Activated CD4-positive, alpha-beta T cell treated with anti-CD3 and anti-CD28 coated beads for 4 hours (primary cell): ENCODE results near the gene MACROH2A2.
"Not testable (repeated sequence)": the region's sequence is repeated elsewhere in the genome, so short reads cannot be mapped to it uniquely, and the experiment has no call there.

Source experiments
- DNase-seq, 2 donors: peaks; one replicate each; pipeline ENCODE4 v3.0.0-alpha.2; 2020

MACROH2A2 gene

DNA sequence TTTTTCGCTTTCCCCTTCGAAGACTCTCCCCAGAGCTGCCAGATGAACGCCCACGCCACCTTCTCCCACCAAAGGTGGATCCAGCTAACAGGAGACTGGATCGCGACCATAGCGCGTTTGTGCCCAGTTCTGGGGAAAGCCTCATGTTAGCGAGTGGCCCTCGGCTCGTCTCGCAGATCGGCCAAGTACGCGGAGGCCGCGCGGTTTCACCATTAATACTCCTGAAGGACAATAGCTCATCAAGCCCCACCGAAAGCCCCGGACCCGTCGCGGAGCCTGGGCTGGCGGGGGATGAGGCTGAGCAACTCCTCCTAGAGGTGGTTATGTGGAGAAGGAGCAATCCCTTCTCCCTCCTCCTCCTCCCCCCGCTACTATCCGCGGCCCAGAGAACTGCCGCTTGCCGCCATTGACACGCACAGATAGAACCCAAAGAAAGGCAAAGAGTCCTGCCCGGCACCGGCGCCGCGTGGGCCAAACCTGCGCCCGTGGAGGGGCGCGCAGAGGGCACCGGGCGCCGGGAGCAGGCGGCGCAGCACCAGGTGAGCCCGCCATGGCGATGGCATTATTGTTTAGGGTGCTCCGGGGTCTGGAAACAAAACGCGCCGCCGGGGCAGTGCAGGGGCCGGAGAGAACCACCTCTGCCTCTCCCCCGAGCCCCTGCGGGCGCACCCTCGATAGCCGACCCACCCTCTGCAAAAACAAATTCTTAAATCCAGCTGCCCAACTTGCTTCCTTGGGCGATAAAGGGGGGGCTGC, at the start of gene MACROH2A2:
Gene MACROH2A2 (plus strand): TSS at position 385 of the 756 bp plus-strand sequence. CDS start 22,813 bp downstream, outside the sequence.
- no peak for DNase-seq

DNA sequence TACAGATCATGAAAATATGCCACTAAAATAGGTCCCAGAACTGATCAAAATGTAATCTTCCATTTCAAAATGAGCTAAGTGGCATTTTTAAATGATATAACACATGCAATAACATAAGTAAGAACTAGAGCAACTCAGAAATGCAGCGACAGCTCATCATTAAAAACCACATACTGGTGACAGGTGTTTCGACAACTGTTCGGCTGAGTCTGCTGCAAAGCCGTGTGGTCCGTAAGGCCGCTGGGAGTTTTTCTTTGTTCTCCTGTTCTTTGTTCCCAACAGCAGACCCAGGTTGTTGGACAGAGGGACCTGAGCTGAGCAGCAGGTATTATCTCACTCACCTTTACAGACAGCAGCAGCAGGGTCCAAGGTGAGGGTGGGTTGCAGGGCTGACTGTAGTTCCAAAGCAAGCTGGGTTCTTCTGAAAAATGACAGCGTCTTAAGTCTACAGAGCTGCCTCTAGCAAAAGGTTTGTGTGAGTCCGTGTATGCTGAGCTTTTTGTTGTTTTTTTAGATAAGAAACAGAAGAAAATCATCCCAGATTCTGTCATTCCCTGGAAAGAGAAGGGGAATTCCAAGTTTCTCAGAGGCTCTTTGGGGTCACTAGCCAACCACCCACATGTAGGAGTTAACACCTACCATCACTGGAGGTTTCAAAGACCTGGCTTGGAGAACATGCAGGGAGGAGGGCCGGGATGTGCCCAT, 45.4 kb upstream of the MACROH2A2 start:
- no peak for DNase-seq

DNA sequence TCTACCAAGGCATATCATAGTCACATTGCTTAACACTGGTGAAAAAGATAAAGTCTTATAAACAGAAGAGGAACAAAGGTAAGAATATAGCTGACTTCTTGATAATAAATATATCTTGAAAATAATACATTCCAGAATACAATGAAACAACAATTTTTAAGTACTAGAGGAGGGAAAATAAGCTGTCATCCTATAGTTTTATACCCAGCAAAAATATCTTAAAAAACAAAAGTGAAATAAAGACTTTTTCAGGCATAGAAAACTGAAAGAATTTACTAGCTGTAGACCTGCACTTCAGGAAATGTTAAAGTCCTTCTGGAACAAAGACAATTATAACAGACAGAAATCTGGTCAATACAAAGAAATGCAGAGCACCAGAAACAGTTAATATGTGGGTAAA, 21.4 kb upstream of the MACROH2A2 start:
- DNase-seq: no peak

DNA sequence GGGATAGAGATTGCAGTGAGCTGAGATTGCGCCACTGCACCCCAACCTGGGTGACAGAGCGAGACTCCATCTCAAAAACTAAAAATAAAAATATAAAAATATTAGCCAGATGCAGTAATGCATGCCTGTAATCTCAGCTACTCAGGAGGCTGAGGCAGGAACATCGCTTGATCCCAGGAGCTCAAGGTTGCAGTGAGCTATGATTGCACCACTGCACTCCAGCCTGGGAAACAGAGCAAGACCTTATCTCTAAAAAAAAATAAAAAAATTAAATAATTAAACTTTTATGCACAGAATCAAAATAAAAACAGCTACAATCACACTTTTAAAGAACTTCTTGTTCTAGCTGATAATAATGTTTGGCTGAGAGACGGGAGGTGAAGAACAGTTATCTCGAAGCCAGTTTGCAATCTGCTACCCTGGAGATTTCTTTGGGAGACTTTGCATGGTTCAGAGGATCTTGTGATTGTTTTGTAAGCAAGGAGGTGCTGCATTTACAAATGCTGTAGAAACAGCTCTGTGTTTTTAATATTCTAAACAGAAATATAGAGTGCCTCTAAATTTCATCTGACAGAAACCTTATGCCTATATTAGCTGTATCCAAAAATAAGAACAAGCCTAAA, 19.9 kb upstream of the MACROH2A2 start:
- DNase-seq: no peak

DNA sequence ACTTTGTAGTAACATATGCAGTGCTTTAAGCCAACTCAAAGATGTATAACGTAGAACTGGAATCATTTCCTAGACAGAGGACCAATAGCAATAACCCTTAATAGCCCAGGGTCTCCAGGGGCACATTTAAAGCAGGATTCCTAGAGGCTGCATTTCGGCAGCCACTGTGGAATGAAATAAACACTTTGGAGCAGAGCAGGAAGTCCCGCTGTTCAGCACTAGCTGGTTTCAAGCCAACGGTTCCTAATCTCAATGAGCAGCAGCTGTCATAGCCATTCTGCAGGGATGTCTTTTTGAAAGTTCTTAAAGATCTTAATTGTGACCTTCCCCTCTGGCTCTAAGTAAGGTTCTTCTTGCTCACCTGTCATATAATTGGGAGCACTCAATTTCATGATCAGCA, 18.4 kb upstream of the MACROH2A2 start:
- no peak for DNase-seq

DNA sequence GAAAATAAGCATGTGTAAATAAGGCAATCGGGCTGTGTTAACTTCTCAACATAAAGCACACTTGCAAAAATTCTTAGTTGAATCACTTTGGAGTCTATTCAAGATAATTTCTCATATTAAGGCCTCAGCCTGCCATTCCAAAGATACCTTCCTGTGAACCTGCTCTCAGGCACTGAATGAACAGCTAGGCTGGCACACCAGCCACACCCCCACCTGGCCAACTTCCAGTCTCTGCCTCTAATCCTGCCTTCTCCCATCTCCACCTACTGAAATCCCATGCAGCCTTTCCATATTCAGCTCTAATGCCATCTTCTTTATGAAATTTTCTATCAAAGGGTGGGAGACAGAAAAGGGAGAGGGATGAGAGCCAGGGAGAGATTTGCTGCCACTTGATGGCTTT, 17.1 kb upstream of the MACROH2A2 start:
- DNase-seq: no peak

DNA sequence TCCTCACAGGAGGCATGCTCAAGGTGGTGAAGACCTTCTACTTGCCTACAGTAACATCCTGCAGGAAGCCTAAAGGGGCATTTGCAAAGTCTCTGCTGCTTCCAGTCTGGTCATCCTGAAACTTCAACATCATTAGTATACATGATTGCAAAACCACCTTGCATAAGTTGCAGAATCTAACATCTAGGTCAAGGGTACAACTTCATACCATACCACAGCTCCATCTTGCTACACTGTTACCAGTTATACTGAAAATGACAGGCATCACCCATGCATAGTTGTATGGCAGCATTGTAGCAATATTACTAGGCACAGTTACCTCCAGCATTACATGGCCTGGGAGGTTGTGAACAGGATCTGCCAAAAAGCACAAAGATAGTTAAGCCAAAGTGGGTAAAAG, 13.7 kb upstream of the MACROH2A2 start:
- no peak for DNase-seq

DNA sequence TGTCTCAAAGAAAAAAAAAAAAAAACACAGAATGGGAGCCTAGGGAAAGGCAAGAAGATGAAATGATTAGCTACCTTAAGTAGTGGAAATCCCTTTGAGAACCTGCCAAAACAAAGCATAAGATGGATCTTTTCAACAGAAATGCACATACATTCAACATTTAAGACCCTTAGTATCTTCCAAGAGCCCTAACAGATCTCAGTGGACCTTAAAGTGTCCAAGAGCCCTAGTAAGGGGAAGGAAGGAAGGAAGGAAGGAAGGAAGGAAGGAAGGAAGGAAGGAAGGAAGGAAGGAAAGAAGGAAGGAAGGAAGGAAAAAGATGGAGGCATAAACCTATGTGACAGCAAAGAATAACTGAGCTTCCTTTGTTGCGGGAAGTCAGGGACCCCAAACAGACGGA, 11.6 kb upstream of the MACROH2A2 start:
- DNase-seq: no peak

DNA sequence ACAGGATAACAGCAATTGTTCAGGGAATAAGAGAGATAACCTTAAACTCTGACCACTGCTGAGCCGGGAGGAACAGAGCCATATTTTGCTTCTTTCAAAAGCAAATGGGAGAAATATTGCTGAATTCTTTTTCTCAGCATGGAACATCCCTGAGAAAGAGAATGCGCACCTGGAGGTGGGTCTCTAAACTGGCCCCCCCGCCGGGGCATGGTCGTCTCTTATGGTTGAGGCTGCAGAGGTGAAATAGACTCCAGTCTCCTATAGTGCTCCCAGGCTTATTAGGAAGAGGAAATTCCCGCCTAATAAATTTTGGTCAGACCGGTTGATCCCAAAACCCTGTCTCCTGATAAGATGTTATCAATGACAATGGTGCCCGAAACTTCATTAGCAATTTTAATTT, 10.9 kb upstream of the MACROH2A2 start:
- DNase-seq: not testable (repeated sequence)

DNA sequence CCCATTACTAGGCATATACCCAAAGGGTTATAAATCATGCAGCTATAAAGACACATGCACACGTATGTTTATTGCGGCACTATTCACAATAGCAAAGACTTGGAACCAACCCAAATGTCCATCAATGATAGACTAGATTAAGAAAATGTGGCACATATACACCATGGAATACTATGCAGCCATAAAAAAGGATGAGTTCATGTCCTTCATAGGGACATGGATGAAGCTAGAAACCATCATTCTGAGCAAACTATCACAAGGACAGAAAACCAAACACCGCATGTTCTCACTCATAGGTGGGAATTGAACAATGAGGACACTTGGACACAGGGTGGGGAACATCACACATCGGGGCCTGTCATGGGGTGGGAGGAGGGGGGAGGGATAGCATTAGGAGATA, 5.6 kb upstream of the MACROH2A2 start:
- not testable (repeated sequence) for DNase-seq

DNA sequence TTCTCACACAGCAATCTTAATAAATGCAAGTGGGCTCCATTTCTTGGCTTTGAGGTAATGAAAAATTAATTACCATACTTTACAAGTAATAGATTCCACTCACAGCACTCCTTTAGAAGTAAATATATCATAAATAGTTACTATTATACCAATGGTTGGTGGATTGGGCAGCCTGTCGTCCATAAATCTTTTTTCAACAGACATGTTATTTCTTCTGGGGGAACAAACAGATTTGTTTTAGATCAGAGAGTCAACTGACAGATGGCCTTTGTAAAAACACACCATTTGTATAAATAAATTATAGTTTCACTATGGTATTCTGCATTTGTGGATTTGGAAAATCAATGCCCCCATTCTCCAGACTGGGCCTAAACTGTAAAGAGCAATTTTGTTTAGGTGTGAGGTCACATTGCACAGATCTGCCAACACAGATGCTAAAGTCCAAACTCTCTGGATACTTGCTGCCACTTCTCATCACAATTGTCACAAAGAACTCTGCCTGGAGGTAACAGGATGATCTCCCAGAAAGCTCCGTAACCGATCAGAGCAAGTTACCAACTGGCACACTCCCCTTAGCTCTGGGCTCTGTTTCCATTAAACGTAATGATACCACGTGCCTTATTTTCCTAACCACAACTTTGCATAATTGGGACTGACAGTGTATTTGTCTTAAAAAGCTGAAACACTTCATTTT, 4.5 kb upstream of the MACROH2A2 start:
- DNase-seq: no peak

DNA sequence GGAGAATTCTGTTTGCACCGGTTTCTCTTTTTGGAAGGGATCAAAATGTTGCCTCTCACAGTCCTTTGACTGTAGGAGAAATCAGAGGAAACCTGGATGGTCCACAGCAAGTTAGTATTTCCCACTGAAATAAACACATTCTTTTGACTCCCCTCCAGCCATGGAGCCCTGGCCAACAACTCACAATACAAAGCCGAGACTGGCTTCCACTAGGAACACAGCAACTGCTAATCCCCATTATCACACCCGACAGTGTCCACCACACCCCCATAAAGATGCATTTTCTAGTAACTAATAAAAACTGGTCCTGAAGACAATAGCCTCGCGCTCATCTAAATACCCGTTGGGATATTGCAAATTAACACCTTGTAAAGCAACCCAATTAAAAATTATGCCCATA, 798 bp upstream of the MACROH2A2 start:
- DNase-seq: no peak

DNA sequence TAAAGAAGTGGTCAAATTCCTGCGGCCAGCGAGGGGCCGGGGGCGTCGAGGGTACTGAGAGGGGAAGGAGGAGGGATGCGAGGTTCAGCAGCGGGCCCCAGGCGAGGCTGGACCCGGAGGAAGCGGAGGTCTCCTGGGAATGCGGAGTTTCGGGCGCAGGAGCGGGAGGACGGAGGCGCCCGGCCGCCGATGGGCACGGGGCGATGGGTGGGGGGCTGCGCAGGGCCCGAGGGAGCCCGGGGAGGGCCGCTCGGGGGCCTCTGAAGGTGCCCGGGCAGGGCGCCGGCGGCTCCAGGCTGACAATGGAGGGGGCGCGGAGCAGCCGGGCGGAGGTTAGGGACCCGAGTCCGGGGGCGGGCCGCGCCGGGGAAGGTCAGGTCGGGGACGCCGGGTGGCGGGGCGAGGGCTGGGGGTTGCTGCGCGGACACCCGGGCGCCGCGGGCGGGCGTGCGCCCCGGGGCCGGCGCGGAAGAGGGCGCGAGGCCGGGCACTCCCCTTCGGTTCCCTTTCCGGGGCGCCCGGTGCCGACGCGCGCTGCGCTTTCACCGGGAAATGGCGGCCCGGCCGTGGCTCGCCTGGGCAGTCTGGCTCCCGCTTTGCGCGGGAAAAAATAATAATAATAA, 683 bp downstream of the MACROH2A2 start:
- no peak for DNase-seq

DNA sequence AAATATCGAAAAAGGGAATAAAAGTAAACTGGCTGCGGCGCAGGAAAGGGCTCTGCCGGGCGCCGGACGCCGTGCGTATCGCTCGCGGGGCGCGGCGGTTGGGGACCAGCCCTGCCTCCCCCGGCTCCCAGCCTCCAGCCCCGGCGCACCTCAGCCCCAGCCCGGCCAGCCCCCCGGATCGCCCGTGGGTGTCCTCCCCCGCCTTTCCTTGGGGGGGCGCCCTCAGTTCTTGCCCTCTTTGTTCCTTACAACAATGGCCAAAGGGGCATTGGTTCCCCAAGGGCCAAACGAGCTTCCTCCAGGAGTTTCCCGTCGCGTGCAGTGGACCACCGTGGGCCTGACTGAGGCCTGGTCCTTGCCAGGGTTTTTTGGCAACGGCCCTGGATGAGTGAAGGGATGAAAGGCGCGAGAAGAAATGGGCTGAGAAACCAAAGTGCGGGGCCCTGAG, 1.2 kb downstream of the MACROH2A2 start:
- no peak for DNase-seq

DNA sequence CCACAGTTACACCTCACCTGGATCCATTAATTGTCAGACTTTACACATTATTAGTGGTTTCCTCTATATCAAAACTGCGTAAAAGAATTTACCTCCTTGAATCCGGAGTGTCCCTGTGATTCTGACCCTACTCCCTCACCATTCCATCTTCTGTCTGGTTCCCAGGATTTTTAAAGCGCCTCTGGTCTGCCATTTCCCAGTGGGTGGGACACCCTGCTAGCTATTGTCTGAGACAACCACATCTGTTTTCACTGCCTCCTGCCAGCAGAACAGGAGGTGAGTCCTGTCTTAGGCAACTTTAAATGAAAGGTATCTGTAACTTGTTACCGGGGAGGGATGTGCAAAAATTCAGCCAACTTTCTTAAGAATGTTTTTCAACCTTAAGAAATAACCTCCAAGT, 2.3 kb downstream of the MACROH2A2 start:
- DNase-seq: no peak

DNA sequence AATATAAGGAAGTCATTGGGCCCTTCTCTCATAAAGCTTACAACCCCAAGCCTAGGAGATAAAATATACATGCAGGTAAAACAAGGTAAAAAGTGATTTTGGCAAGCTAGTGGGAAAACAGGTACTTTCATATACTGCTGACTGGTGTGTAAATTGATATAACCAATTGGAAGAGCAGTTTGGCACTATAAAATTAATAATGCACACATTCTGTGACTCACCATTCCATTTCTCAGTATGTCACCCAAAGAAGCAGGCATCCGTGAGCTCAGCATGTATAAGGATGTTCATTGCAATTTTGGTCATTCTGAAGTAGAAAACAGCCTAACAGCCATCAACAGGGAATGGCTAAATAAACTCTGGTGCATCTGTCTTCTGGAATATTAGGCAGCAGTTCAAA, 2.9 kb downstream of the MACROH2A2 start:
- no peak for DNase-seq

DNA sequence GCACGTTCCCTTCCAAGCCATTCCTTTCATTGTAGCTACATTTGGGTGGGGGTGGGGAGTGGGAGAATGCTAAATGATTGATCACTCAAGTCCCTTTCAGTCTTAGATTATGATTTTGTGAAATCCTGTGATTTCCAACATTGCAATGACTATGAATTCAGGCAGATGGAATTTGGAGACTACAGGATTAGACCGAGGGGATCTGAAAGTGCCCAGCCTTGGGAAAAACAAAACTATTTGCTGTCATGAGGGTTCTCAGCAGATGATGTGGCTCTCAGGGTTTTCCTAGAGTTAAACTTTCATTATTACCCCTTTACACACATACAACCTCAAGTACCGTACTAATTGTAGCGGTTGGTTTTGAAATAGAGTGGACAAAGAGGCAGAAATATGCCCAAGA, 4.7 kb downstream of the MACROH2A2 start:
- no peak for DNase-seq

DNA sequence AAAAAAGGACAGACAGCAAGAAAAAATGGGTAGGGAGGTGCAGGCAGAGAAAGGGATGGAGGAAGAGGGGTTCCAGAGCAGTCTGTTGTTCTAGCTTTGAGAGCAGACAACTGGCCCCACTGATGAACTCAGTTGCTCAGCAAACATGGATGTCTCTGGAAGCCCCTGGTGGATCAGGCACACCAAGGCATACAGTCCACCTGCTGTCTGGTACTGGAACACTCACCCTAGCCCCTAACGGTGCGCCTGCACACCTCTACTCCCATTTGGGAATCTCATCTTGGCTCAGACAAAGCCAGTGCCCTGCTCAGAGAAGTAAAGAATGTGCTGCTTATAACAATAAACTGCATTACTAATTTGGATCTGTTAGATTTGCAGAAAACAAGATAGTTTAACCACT, 7.7 kb downstream of the MACROH2A2 start:
- DNase-seq: no peak

DNA sequence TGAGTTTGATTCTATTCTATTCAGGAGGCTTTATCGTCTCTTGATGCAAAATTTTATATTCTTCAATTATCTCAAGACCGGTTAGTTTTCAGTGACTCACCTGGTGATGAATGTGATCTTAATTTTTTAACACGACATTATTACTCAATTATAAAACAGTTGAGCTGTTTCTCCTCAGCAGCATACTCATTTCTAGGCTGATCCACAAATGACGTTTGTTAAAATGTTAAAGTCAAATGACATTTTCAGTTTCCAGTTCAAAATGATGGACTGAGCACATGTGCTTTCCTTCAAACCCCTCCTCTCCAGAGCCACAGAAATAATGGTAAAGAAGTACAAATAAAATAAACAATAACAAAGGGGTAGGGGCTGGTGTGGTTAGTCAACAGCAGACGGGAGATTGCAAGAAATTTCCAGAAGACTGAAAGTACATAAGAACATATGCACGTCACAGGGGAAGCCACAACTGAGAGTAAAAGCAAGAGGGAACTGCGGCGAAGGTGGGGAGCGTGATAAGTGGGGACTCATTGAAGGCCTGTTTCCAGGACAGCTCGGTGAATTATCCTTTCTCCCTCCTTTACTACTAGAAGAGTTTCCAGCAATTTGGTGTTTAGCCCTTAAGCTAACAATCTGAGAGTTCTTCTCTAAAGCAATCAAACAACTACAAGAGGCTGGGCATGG, 10.9 kb downstream of the MACROH2A2 start:
- no peak for DNase-seq

DNA sequence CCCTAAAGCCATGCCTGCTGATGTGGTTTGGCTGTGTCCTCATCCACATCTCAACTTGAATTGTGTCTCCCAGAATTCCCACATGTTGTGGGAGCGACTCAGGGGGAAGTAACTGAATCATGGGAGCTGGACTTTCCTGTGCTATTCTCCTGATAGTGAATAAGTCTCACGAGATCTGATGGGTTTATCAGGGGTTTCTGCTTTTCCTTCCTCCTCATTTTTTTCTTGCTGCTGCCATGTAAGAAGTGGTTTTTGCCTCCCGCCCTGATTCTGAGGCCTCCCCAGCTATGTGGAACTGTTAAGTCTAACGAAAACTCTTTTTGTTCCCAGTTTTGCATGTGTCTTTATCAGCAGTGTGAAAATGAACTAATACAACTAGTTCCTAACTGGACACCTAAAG, 11.8 kb downstream of the MACROH2A2 start:
- DNase-seq: no peak

DNA sequence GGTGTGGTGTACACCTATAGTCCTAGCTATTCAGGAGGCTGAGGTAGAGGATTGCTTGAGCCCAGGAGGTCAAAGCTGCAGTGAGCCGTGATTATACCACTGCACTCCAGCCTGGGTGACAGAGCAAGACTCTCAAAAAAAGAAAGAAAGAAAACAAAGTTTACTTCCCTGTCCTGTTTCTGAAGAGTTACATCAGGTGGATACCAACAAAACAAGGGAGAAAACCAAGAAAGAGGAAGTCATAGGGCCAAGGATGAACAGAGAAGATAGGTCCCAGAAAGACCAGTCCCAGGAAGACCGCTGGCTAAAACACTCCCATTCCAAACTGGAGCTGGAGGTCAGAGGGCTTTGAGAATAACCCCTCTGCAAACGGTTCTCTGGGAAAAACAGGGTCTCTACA, 13.5 kb downstream of the MACROH2A2 start:
- DNase-seq: no peak

DNA sequence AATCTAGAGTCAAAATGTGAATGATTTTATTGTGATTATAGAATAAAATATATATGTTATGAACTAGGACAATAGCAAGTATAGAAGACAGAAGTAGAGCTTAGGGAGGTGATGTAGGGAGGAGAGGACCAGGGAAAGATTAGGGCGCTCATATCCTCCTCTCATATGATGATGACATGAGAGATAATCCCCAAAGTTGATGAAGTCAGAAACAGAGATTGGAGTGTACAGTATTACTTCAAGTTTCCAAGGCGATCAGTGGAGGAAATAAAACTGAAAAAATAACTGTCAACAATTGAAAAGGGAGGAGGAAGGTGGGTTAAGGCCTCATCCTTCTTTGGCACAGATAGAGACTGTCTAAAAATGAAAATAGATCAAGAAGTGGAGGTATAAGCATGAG, 14.9 kb downstream of the MACROH2A2 start:
- DNase-seq: no peak
